Hepatocyte (in vitro differentiated cells): ENCODE measurements around the gene OPA3. TPM values are rescaled to one million over a fixed set of nuclear protein-coding genes. Genes with fewer than 3 reads are reported as not detected.
"Not testable (repeated sequence)": the region's sequence is repeated elsewhere in the genome, so short reads cannot be mapped to it uniquely, and the experiment has no call there.

Experiments used
- DNase-seq: peaks from one replicate; pipeline ENCODE4 v3.0.0-alpha.2; 2016; ENCODE audit warnings: low spot score
- H2AFZ ChIP-seq: fragments of 200-600 bp; sonication (generic); 2 replicates; pipeline ENCODE4 v1.6.0; 2016; ENCODE audit warnings: antibody characterized with exemption, mild to moderate bottlenecking
- H3K27ac ChIP-seq: fragments of 200-600 bp; sonication (generic); 2 replicates; pipeline ENCODE4 v1.5.1; 2016; ENCODE audit warnings: mild to moderate bottlenecking
- H3K27me3 ChIP-seq: fragments of 200-600 bp; sonication (generic); 2 replicates; pipeline ENCODE4 v1.6.1; 2016
- H3K36me3 ChIP-seq: fragments of 200-600 bp; sonication (generic); replicated peaks from 2 replicates; pipeline ENCODE4 v1.5.1; 2016; ENCODE audit warnings: low read depth; ENCODE audit not compliant: insufficient read depth
- H3K4me1 ChIP-seq: fragments of 200-600 bp; sonication (generic); 2 replicates; pipeline ENCODE4 v1.5.1; 2016; ENCODE audit warnings: mild to moderate bottlenecking, moderate library complexity; ENCODE audit not compliant: insufficient read depth
- H3K4me2 ChIP-seq: fragments of 200-600 bp; sonication (generic); 2 replicates; pipeline ENCODE4 v1.6.0; 2016
- H3K4me3 ChIP-seq: fragments of 200-600 bp; sonication (generic); 2 replicates; pipeline ENCODE4 v1.5.1; 2016; ENCODE audit warnings: mild to moderate bottlenecking
- H3K79me2 ChIP-seq: fragments of 200-600 bp; sonication (generic); 2 replicates; pipeline ENCODE4 v1.6.0; 2017; ENCODE audit warnings: mild to moderate bottlenecking
- H3K9me2 ChIP-seq: fragments of 200-600 bp; sonication (generic); replicated peaks from 2 replicates; pipeline ENCODE4 v1.6.0; 2017; ENCODE audit warnings: mild to moderate bottlenecking; ENCODE audit not compliant: insufficient read depth
- H3K9me3 ChIP-seq: fragments of 200-600 bp; sonication (generic); 2 replicates; pipeline ENCODE4 v1.5.1; 2016; ENCODE audit warnings: low read depth, mild to moderate bottlenecking
- H4K20me1 ChIP-seq: fragments of 200-600 bp; sonication (generic); 2 replicates; pipeline ENCODE4 v1.6.0; 2016; ENCODE audit warnings: mild to moderate bottlenecking; ENCODE audit not compliant: insufficient read depth, poor library complexity, severe bottlenecking
- EZH2 ChIP-seq: fragments of 200-600 bp; sonication (generic); IDR thresholded peaks from 2 replicates; pipeline ENCODE4 v1.6.1; 2016; ENCODE audit warnings: antibody characterized with exemption, mild to moderate bottlenecking, borderline replicate concordance
- EZH2phosphoT487 ChIP-seq: fragments of 200-600 bp; sonication (generic); IDR thresholded peaks from one replicate; pipeline ENCODE4 v1.6.1; 2018; ENCODE audit warnings: antibody characterized with exemption, mild to moderate bottlenecking, low read depth, moderate library complexity; ENCODE audit not compliant: unreplicated experiment, severe bottlenecking
- WGBS: methylation state at CpG from one replicate; pipeline ENCODE4 v1.1.6; 2016; ENCODE audit warnings: low lambda C conversion rate; ENCODE audit errors: missing lambda C conversion rate; 5-methylcytosine and 5-hydroxymethylcytosine counted together
- polyA plus RNA-seq: library from polyadenylated mRNA; unstranded; fragments of >200 nt; fragmentation: Nextera tagmentation; extraction: Ambion mirVana; gene quantifications from 2 replicates; pipeline ENCODE4 v1.2.1, GENCODE V29; 2016
- total RNA-seq: library from RNA; depleted of rRNA; stranded (reverse); fragments of >200 nt; gene quantifications from 2 replicates; pipeline ENCODE4 v1.2.3, GENCODE V29; 2014
- TF ChIP-seq, protein P1 (sequence below): fragments of 200-600 bp; sonication (generic); IDR thresholded peaks from 2 replicates; pipeline ENCODE4 v1.5.1; 2016; ENCODE audit warnings: antibody characterized with exemption, mild to moderate bottlenecking; ENCODE audit not compliant: poor library complexity

The OPA3 gene
- total and polyA plus RNA-seq, 2 experiments from 2014 or later, result 15.0 to 15.1 TPM

DNA sequence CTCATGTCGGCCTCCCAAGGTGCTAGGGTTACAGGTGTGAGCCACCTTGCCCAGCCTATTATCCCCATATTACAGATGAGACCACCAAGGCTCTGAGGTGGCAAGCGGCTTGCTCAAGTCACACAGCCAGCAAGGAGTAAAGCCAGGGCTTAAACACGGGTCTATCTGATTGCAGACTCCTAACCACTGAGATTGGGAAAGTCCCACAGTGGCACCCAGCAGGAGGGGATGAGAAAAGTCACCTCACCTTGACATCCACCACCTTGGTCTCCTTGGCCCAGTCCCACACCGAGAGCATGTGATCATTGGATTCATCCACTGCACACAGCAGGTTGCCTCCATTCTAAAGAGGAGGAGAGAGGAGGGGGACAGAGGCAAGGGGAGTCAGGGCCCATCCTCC lies 45.1 kb upstream of the OPA3 start:
- H3K9me2 ChIP-seq, result no peaks in the 10 kb centered on the region
- H2AFZ ChIP-seq, result no peak overlapping the region
- no peaks in the 10 kb centered on the region for H4K20me1 ChIP-seq
- H3K36me3 ChIP-seq, result no peaks in the 10 kb centered on the region
- DNase-seq, result no peak
- no peaks in the 10 kb centered on the region for H3K79me2 ChIP-seq
- no peak overlapping the region for H3K4me3 ChIP-seq
- no peak overlapping the region for H3K4me2 ChIP-seq
- no peak overlapping the region for H3K27ac ChIP-seq
- 89% methylated on average over 4 of the region's 4 CpGs for WGBS
- H3K4me1 ChIP-seq, result no peaks in the 10 kb centered on the region
- H3K27me3 ChIP-seq, result no peaks in the 10 kb centered on the region
- TF ChIP-seq, protein P1, sequence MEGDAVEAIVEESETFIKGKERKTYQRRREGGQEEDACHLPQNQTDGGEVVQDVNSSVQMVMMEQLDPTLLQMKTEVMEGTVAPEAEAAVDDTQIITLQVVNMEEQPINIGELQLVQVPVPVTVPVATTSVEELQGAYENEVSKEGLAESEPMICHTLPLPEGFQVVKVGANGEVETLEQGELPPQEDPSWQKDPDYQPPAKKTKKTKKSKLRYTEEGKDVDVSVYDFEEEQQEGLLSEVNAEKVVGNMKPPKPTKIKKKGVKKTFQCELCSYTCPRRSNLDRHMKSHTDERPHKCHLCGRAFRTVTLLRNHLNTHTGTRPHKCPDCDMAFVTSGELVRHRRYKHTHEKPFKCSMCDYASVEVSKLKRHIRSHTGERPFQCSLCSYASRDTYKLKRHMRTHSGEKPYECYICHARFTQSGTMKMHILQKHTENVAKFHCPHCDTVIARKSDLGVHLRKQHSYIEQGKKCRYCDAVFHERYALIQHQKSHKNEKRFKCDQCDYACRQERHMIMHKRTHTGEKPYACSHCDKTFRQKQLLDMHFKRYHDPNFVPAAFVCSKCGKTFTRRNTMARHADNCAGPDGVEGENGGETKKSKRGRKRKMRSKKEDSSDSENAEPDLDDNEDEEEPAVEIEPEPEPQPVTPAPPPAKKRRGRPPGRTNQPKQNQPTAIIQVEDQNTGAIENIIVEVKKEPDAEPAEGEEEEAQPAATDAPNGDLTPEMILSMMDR, result no peak
- TF ChIP-seq EZH2phosphoT487 (no peak), EZH2 (no peak)
- no peaks in the 10 kb centered on the region for H3K9me3 ChIP-seq

DNA sequence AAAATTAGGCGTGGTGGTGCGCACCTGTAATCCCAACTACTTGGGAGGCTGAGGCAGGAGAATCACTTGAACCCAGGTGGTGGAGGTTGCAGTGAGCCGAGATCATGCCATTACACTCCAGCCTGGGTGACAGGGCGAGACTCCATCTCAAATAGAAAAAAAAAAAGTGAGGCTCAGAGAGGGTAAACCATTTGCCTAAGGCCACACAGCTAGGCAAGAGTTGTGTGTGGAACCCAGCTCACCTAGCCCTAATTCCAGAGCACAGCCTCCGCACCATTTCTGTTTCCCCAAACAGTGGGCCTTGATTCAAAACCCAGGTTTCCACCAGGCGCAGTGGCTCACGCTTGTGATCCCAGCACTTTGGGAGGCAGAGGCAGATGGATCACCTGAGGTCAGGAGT lies 43.6 kb upstream of the OPA3 start:
- not testable (repeated sequence) for H3K27ac ChIP-seq, DNase-seq, H3K79me2 ChIP-seq, H3K27me3 ChIP-seq, H3K9me3 ChIP-seq, H3K4me3 ChIP-seq, H3K9me2 ChIP-seq, H3K4me1 ChIP-seq, H3K36me3 ChIP-seq, H4K20me1 ChIP-seq, H2AFZ ChIP-seq, H3K4me2 ChIP-seq
- 92% methylated on average over 7 of the region's 7 CpGs for WGBS

DNA sequence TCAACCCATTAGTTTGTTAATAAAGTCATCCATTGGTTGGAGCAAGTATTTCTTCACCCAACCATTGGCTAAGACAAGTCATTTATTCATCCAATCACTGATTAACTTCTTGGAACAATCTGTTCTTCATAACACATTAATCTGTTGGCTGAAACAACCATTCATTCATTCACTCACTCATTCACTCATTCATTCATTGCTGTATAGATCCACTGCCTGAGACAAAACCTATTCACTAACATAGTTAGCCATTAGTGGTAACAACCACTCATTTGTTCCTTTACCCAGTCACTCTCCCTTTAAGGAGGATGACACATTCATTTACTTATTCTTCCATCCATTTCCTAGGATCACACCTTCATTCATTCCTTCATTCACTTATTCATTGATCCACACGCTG lies 39.4 kb upstream of the OPA3 start:
- H3K36me3 ChIP-seq, result no peaks in the 10 kb centered on the region

DNA sequence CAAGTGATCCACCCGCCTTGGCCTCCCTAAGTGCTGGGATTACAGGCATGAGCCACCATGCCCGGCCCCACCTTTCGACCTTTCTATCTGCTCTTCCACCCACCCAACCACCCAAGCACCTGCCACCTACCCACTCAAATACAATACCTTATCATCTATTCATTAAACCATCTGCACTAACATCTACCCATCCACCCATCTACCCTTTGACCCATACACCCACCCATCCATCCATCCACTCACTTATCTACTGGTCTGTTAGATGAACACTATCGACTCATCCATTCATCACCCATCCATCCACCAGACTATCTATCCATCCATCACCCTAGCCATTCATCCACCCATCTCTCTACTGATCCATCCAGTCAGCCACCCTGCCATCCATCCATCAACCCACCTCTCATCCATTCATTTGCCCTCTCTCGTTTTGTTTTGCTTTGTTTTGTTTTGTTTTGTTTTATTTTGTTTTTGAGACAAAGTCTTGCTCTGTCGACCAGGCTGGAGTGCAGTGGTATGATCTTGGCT lies 37.4 kb upstream of the OPA3 start:
- Histone ChIP-seq H3K9me3 (no peaks in the 10 kb centered on the region), H3K27me3 (no peaks in the 10 kb centered on the region), H3K4me2 (no peak overlapping the region), H3K36me3 (no peaks in the 10 kb centered on the region), H3K4me1 (no peaks in the 10 kb centered on the region), H2AFZ (no peak overlapping the region), H3K79me2 (no peaks in the 10 kb centered on the region), H3K9me2 (no peaks in the 10 kb centered on the region), H3K4me3 (no peak overlapping the region), H4K20me1 (no peaks in the 10 kb centered on the region), H3K27ac (no peak overlapping the region)
- no peak for DNase-seq
- 95% methylated on average over 6 of the region's 6 CpGs for WGBS
- TF ChIP-seq EZH2 (no peak), EZH2phosphoT487 (no peak)
- TF ChIP-seq, protein P1, result no peak

More for the DNA sequence above, 39.4 kb upstream of the OPA3 start:
- H3K27me3 ChIP-seq, result no peaks in the 10 kb centered on the region
- no peaks in the 10 kb centered on the region for H3K79me2 ChIP-seq
- no peaks in the 10 kb centered on the region for H3K4me1 ChIP-seq
- 96% methylated on average over 1 of the region's 1 CpG for WGBS
- no peak overlapping the region for H3K4me2 ChIP-seq
- no peak overlapping the region for H3K27ac ChIP-seq
- no peaks in the 10 kb centered on the region for H3K9me2 ChIP-seq
- H2AFZ ChIP-seq, result no peak overlapping the region
- no peaks in the 10 kb centered on the region for H3K9me3 ChIP-seq
- TF ChIP-seq, protein P1, result no peak
- TF ChIP-seq EZH2, result no peak
- TF ChIP-seq EZH2phosphoT487, result no peak
- H4K20me1 ChIP-seq, result no peaks in the 10 kb centered on the region
- H3K4me3 ChIP-seq, result no peak overlapping the region
- DNase-seq, result no peak
